Mucosa of descending colon (tissue), 3 donors: Measurements from ENCODE around the gene COBL. TPM values are rescaled to one million over a fixed set of nuclear protein-coding genes. Genes with fewer than 3 reads are reported as not detected.

ENCODE experiments used
- ATAC-seq: fragments of 200-7000 bp; cut with Tn5 transposase; one replicate; pipeline ENCODE4 v1.9.1; 2020; ENCODE audit warnings: mild to moderate bottlenecking, moderate library complexity
- DNase-seq, 3 donors: peaks; one replicate each; pipeline ENCODE4 v3.0.0-alpha.2; 2020
- H3K36me3 ChIP-seq: fragments of 200-600 bp; one replicate; pipeline ENCODE4 v1.8.0; 2021; ENCODE audit warnings: low read depth, mild to moderate bottlenecking
- H3K4me1 ChIP-seq: fragments of 200-600 bp; one replicate; pipeline ENCODE4 v1.8.0; 2021; ENCODE audit warnings: low read depth, mild to moderate bottlenecking
- H3K4me3 ChIP-seq: fragments of 200-600 bp; one replicate; pipeline ENCODE4 v1.8.0; 2021; ENCODE audit warnings: mild to moderate bottlenecking
- H3K9me3 ChIP-seq: fragments of 200-600 bp; one replicate; pipeline ENCODE4 v1.8.0; 2021; ENCODE audit warnings: mild to moderate bottlenecking
- CTCF ChIP-seq: fragments of 200-600 bp; IDR thresholded peaks from one replicate; pipeline ENCODE4 v1.8.0; 2022; ENCODE audit warnings: antibody characterized with exemption, mild to moderate bottlenecking
- intact Hi-C, 2 donors: fragments of 100-400 bp; cut with DNase I in 1 of 2; cut with micrococcal nuclease in 1 of 2; formaldehyde crosslinking; loops; one replicate each; pipeline versions ENCODE4 v1.11.0 to v1.11.1; 2022; cut with DNase I, micrococcal nuclease
- total RNA-seq, 3 donors: library from RNA; stranded (reverse); fragmentation: NEBNext Ultra II Directional in 2 of 3; extraction: Animal tissue kit (Norgen Biotek cat#: 25700) in 2 of 3; gene quantifications; one replicate each; pipeline versions ENCODE4 v1.2.1 to v1.2.4, GENCODE V29; 2021 to 2023
- donor health status: DM: no; HTN: no; CAD: no; lungs with moderate emphysema.
- donor health status: DM: no; HTN: no; CAD: no.
- donor health status: DM: no; HTN: yes; CAD: no.

Gene COBL
- total RNA-seq, 3 donors from 2014 or later: 48.6 to 91.8 (median 56.6) TPM

- no peak for DNase-seq
- Histone ChIP-seq H3K4me3 (no peak overlapping the region), H3K9me3 (no peaks in the 10 kb centered on the region), H3K36me3 (no peaks in the 10 kb centered on the region), H3K4me1 (peaks cover 11% of the 10 kb centered on the region)
- ATAC-seq: no peak
- intact Hi-C loops: no loop called here
- no peak for TF ChIP-seq CTCF
Measured at GRCh38 chr7:51354897-51355296, 38.3 kb upstream of the COBL start.

- Histone ChIP-seq H3K9me3 (no peaks in the 10 kb centered on the region), H3K4me3 (no peak overlapping the region), H3K36me3 (no peaks in the 10 kb centered on the region), H3K4me1 (peaks cover 13% of the 10 kb centered on the region)
- DNase-seq (no peak), ATAC-seq (no peak)
- intact Hi-C loops: no loop called here
- no peak for TF ChIP-seq CTCF
Measured at GRCh38 chr7:51354434-51354833, 37.8 kb upstream of the COBL start.

GRCh38 chr7:51352174-51353100 lies 35.8 kb upstream of the COBL start:
- no peak for ATAC-seq
- intact Hi-C loops: no loop called here

GRCh38 chr7:51351661-51352060 lies 35.1 kb upstream of the COBL start:
- H3K4me3 ChIP-seq: no peak overlapping the region
- intact Hi-C loops: no loop called here
- peaks cover 13% of the 10 kb centered on the region for H3K4me1 ChIP-seq
- H3K36me3 ChIP-seq: no peaks in the 10 kb centered on the region
- TF ChIP-seq CTCF: no peak
- no peak for DNase-seq
- H3K9me3 ChIP-seq: no peaks in the 10 kb centered on the region
- ATAC-seq: no peak

More at GRCh38 chr7:51352174-51353100, 35.8 kb upstream of the COBL start:
- Histone ChIP-seq H3K4me3 (no peak overlapping the region), H3K36me3 (no peaks in the 10 kb centered on the region), H3K9me3 (no peaks in the 10 kb centered on the region), H3K4me1 (peaks cover 13% of the 10 kb centered on the region)
- no peak for TF ChIP-seq CTCF
- no peak for DNase-seq

- ATAC-seq: peak; percentile 64
- intact Hi-C loops: no loop called here
- H3K9me3 ChIP-seq: no peaks in the 10 kb centered on the region
- no peak for DNase-seq
- TF ChIP-seq CTCF: no peak
- H3K4me3 ChIP-seq: no peak overlapping the region
- H3K4me1 ChIP-seq: peaks cover 13% of the 10 kb centered on the region
- H3K36me3 ChIP-seq: no peaks in the 10 kb centered on the region
Measured at GRCh38 chr7:51350546-51350896, 33.9 kb upstream of the COBL start.
